GM19468 (cell line): ENCODE results near the gene EXOSC2.

Experiments used
- ATAC-seq: cut with Tn5 transposase; IDR thresholded peaks from one replicate; pipeline ENCODE4 v1.9.1; 2021; ENCODE audit warnings: mild to moderate bottlenecking, moderate library complexity, moderate number of reproducible peaks; ENCODE audit not compliant: unreplicated experiment; ENCODE audit errors: extremely low read depth

EXOSC2 gene

DNA sequence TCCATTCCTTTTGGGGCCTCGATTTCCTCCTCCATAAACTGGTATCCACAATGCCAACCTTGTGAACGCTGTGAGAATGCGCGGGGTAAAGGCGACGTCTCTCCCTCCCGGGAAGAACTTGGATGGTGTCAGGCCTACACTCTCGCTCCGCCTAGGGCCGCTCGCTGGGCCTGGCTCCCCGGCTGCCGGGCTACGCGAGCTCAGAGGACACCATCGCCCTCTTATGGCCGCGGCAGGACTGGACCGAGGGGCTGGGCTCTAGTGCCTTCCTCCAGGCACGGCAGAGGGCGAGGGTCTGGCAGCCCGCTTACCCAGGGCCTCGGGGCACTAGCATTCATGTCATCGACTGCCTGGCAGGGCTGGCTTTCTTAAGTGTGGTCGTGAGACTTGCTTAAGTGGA is 1.3 kb upstream of the EXOSC2 start:
- ATAC-seq = no peak

DNA sequence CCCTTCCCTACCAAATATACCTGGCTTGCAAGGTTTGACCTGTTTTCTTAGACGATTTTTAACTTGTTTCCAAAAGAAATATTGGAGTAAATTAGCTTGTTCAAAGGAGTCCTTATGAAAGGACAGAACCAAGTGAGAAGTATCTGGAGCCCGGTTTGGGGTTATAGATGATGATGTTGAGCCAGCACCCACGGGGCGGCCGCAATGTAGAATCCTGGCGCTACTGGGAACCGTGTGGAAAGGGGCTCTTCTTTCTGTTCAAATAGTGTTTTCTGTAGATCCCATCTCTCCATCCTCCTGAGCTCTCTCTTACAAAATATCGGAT is 517 bp upstream of the EXOSC2 start:
- no peak for ATAC-seq

DNA sequence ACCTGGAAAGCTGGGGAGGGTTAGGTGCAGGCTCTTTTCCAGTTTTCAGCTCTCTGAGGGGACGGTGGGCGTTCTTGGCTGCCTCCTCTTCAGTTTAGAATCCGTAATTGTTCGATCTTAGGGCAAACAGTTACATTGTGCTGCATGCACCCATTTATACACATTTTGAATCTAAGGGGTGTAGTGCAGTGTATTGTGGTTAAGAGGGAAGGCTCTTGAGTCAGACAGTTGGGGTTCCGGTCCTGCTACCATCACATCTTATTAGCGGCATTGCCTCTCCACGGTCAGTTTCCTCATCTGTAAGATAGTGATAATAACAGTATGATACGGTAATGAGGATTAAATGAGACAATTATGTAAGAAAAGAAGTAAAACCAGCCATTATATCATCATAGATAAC is 625 bp downstream of the EXOSC2 start:
- ATAC-seq = no peak

DNA sequence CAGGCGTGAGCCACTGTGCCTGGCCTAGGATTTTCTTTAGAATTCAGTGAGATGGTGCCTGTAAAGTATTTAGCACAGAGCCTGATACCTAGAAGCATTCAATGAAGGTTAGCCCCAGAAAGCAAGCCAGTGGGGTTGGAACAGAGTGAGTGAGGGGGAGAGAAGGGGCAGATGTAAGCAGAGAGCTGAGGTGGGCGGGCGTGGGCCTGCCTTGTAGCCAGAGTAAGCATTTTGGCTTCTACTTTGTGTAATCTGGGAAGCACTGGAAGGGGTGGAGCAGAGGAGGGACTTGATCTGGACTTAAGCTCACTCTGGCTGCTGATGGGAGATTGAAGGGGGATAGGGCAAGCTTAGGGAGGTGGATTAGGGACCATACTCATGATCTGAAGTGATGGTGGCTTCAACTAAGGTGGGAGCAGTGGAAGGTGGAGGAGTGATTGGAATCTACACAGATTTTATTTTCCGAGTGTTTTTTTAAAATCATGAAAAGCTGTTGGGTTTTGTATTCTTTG is 2.6 kb downstream of the EXOSC2 start:
- no peak for ATAC-seq

DNA sequence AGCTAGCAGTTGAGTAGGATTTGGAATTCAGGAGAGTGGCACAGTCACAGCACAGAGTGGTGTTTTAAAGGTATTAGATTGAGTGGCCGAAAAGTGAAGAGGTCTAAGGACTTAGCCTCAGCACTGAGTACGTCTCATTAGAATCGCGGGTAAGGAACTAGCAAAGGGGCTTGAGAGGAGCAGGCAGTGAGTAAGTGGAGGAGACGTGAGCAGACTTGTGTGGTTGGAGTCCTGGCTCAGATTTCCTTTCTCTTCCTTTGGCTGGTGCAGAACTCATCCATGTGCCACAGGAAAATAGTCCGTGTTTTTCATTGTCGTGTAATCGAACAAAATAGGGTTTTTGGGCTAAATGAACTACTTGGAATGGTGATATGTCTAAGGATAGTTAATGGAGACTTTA is 3.4 kb downstream of the EXOSC2 start:
- ATAC-seq = no peak

DNA sequence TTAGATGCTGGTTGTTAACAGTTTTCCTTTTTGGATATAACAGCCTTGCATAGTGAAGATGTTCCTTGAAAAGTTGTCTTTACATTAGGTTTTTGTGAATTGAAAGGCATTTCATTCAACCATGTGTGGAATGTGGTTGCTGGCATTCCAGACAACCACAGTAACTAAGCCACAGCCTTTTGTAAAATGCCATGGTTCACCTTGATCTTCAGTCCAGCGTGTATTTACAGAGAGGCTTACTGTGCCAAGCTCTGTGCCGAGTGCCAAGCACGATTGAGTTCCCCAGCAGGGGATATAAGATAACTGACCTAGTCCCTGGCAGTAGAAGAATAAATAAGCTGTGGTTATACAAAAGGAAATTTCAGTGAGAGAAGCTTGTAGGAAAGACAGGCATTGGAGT is 4.9 kb downstream of the EXOSC2 start:
- ATAC-seq = no peak

DNA sequence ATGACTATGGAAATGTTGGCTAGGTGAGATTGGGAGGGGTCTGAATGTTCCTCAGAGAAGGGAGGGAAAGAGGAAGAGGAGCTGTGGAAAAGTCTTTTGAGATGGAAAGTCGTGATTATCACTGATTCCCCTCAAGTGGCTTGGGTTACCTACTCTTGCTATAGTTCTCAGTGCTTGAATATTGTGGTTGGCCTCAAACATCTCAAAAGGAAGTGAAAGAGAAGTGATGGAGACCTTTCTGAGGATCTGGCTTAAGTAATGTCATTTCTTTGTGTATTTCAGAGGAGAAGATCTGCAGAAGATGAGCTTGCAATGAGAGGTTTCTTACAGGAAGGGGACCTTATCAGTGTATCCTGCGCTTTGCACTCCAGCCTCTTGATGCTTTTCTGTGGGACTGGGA is 5.5 kb downstream of the EXOSC2 start:
- ATAC-seq = no peak

DNA sequence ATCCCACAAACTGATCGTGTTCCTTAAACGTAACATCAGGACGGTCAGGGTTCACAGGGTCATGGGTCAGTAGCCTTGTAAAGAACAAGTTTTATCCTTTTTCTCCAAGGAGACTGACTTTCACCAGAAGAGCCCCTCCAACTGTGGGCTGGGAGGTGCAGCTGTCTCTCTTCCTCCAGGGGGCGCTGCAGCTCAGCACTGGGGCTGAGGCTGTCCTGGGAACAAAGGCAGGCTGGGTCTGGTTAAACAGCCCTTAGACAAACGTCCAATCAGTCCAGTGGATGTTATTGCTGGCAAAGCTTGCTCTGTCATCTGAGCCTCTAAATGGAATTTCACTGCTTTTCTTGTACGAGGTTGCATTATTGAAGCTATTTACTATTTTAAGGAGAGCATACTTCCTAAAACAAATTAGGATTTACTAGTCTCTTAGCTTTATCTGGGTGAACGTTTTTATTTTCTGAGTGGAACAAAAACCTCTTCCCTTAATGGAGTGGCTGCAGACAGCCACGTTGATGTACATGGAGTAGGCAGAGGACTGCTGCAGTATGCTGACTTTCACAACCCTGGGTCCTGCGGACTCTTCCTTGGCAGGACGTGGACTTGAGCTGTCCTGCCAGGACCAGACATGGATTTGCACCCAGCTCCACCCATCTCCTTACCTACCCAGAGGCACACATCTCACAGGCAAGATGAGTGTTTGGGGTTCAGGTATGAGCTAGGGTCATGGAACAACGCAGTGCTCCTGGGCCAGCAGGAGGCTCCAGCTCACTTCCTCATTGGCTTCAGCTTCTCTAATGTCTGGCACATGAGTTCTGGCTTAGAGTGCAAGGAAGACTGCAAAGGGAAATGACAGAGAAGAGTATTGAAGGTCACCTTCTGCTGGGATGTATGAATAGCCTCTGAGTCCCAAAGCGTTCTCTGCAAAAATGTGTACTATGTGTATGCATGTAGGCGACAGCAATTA is 7.8 kb downstream of the EXOSC2 start:
- no peak for ATAC-seq

DNA sequence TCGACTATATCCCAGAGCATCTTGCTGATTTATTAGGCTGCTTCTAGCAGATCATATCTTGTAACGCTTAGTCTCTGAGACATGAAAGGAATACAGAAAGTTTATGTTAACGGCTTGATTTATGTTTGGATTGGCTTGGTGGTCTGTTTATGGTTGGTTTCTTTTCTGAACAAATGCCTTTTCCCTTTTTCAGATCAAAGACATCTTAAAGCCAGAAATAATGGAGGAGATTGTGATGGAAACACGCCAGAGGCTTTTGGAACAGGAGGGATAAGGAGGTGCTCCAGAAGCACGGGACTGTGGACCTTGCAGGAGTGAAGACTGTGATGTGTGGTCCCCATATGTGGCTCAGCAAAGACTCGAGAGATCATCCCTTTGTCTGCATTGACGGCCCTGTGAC is 9.9 kb downstream of the EXOSC2 start:
- no peak for ATAC-seq

DNA sequence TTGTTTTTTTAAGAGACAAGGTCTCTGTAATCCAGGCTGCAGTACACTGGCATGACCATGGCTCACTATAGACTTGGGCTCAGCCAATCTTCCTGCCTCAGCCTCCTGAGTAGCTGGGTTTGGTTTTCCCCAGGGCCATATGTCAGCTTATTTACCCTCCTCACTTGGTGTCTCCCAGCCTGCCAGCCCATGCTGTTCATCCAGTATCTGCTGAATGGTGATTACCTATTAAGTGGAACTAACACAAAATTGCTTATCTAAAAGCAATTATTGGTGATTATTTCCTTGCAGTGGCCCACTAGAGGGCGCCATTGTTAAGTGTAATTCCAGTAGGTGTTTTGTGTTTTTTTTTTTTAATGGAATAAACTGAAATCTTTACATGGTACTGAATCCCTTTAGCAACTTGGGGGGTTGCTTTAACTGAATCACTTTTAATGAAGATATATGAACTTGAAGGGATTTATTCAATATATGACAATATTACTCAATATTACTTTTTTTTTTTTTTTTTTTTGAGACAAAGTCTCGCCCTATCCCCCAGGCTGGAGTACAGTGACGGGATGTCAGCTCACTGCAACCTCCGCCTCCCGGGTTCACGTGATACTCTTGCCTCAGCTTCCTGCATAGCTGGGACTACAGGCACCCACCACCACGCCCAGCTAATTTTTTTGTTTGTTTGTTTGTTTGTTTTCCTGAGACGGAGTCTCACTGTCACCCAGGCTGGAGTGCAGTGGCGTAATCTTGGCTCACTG is 13.8 kb downstream of the EXOSC2 start:
- no peak for ATAC-seq

DNA sequence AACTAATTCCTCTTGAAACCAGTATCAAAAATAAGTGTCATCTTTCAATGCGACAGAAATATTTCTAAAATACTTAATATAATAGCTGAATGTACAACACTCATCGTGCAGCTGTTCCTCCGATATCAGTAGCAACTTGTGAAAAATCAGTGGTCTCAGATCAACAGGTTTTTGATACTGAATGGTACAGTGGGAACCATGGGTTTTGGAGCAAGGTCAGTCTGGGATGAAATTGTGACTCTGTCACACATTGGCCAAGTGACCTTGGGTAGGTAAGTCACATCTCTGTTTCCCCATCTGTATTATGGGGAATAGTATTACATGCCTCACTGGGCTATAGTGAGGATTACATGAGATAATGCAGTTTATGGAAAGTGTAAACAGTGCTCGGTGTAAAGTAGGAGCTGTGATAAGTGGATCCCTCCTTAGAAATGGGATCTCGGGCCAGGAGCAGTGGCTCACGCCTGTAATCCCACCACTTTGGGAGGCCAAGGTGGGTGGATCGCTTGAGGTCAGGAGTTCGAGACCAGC is 17.3 kb downstream of the EXOSC2 start:
- no peak for ATAC-seq

DNA sequence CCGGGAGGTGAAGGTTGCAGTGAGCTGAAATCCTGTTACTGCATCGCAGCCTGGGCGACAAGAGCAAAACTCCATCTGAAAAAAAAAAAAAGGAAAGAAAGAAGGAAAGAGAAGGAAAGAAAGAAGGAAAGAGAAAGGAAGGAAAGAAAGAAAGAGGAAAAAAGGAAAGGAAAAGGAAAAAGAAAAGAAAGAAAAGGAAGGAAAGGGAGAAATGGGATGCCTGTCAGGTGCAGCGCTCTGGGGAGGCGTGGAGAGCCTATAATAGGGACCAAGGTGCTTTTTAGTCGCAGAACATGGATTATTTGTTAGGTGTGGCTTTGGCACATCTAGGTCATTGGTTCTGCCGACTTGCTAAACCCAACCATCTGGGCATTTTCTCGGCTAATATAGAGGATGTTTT is 17.9 kb downstream of the EXOSC2 start:
- no peak for ATAC-seq

DNA sequence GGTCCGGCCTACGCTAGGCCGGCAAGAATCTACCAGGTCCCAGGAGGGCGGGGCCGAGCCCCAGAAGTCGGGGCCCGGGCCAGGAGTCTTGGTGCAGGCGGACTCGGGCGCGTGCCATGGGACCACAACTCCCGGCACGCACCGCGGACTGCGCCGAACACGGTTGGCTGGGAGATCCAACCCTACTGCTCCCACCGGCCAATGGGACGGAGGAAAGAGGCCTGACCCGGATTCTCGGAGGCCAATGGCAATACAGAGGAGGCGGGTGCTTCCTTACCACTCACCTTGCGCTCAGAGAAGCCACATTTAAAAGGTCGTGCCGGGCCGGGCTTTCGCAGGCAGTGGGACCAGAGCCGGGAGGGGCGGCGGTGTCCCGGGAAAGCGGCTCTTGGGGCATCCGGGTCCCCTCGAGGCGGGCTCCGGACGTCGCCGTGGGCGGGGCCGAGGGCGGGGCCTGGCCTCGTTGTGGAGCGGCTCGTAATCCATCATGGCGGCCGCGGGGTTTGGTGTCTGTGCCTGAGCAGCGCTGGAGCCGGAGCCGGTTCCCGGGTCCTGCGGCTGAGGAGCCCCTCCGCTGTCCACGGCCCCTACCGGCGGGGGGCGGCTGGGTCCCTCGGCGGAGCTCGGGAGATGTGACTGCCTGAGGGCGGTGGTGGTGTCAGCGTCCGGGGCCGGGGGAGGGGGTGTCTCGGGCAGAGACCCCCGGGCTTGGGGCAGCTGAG is 19.1 kb downstream of the EXOSC2 start:
- peak; percentile 93 for ATAC-seq

DNA sequence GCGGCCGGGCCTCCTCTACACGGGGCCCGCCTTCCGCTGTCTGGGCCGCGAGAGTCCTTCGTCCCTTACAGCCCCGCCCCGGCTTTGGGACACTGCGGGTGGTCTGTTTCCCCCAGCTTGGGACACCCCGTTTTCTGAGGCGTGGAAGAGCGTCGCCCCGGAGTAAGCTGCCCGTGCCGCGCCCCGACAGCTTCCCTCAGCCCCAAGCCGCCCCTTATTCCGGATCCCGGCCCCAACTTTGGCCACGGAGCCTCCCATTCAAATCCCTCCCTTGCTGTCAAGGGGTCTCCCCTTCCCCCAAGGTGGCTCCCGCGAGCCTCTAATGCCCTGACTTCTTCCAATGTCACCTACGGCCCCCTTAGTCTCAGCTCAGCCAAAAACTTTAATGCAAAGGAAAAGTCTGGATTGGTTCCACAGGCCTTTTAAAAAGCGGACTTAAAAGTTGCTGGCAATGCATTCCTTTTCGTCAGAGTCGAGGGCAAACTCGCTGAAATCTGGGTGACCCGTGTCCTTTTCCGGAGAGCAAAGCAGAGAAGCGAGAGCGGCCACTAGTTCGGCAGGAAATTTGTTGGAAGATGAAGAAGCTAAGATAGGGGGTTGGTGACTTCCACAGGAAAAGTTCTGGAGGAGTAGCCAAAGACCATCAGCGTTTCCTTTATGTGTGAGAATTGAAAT is 19.8 kb downstream of the EXOSC2 start:
- no peak for ATAC-seq

DNA sequence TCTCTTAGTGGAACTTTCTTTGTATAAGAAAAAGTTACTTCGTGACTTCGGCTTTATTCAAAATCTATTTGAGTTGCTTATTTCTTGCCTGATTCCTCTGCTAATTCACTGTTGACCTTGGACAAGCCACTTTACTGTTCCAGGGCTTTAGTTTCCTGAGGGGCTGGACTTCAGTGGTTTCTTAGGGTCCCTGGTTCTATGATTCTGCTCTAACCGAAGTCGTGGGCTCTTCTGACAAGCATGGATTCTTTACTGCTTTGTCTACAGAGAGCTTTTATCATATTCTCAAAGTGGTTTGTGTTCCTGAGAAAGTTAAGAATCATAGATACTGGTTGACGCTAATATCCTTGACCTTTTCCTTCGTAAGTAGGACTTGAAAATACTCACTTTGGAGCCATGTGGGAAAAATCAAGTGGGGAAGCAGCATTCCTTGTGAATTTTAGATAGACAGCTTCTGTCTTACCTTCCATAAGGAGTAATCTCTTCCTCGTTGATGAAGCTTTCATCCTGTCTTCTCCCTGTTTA is 21.1 kb downstream of the EXOSC2 start:
- ATAC-seq = no peak

DNA sequence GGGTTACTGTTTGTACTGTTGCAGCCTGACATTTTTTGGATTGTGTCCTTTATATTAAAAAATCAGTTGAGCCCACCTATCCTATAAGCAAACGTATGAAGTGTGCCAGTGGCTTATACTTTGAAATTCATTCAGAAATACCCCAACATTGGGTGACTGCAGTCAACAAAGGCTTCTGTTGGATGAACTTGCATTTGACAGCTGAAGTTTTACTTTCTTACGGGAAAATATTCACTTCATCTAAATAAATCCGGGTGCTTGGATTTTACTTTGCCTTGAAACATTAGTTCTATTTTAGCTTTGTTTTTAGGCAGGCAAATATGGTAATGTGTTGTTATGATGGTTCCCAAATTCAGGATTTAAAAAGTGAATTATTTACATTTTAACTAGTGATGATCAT is 21.7 kb downstream of the EXOSC2 start:
- ATAC-seq = no peak

DNA sequence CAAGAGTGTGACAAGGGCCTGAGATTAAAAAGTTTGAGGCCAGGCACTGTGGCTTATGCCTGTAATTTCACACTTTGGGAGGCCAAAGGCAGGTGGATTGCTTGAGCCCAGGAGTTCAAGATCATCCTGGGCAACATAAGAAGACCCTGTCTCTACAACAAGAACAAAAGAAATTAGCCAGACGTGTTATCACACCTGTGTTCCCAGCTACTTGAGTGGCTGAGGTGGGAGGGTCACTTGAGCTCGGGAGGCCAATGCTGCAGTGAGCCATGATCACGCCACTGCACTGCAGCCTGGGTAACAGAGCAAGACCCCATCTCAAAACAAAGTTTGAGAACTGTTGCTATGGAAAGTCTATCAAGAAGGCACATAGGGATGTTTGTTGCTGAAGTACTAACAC is 25.0 kb downstream of the EXOSC2 start:
- ATAC-seq = no peak

DNA sequence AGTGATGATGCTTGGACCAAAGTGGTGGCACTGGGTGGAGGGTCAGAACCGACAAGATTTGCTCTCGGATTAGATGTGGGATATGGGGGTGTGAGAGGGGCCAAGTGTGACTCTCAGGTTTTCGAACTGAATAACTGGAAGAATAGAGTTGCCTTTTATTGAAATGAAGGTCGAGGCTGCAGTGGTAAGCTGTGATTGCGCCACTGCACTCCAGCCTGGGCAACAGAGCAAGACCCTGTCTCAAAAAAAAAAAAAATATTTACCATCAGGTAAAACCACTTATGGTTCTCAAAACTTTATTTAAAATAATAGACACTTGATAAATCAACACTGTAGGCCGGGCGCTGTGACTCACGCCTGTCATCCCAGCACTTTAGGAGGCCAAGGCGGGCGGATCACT is 27.2 kb downstream of the EXOSC2 start:
- no peak for ATAC-seq

DNA sequence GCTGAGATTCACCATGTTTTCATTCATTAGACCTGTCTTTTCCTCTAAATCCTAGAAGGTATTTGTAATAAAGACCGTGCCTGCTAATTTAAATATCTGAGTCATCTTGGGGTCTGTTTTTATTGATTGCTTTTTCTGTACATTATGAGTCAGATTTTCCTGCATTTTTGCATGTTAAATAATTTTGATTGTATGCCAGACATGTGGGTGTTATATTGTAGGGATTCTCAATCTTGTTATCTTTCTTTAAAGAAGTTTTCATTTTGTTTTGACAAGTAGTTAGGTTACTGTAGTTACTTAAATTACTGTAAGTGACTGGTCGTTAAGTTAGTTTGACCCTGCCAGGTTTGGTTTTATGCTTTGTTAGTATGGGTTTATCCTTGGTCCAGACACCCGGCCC is 35.1 kb downstream of the EXOSC2 start:
- no peak for ATAC-seq

DNA sequence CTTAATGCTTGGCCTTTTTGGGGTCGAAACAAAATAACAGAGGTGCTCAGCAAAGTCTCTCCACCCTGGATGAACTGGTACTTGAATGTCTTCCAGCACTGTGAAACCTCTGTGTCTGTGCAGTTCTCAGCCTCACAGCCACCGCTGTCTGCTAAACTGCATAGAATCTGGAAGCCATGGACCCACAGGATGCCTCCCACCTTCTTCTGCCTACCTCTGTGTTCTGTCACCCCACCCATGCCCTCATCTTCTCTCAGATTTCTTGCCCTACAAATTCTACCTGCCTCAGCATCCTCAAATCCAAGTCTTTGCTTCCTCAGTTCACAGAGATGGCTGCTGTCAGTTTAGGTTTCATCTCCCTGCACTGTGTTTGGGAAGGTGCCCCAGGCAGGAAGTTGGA is 35.6 kb downstream of the EXOSC2 start:
- ATAC-seq = no peak
